GM10266 (cell line): ENCODE data around the gene CAV2.

Experiments
- DNase-seq: peaks from one replicate; pipeline ENCODE4 v3.0.0; 2012; ENCODE audit errors: extremely low spot score
- CTCF ChIP-seq: IDR thresholded peaks from 2 replicates; pipeline ENCODE4 v1.5.1; 2012; ENCODE audit warnings: mild to moderate bottlenecking, low read depth; ENCODE audit not compliant: control insufficient read depth, insufficient read depth; ENCODE audit errors: missing control alignments

Gene CAV2

GRCh38 chr7:116546054-116546453 lies 46.5 kb downstream of the CAV2 start:
- no peak for DNase-seq
- TF ChIP-seq CTCF = no peak

- TF ChIP-seq CTCF = no peak
- no peak for DNase-seq
Measured at GRCh38 chr7:116546916-116547315, 47.4 kb downstream of the CAV2 start.

DNA sequence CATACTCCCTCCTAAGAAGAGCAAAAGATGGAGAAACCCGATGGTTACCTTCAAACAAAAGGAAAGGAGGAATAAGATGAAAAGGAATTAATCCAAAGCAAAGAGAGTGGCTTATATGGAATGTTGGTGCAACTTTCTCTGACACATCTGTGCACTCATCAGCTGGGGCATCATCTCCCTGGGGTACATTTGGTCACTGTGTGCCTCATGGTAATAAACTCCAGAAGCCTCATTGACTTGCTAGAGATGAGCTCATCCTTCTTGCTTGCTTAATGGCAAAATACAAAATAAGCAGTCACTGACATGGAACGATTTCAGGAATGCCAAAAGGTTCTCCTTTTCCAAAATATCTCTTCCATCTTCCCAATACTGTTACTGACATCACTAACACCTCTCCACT lies 47.8 kb downstream of the CAV2 start:
- DNase-seq = no peak
- TF ChIP-seq CTCF = no peak

GRCh38 chr7:116548506-116548905 lies 49.0 kb downstream of the CAV2 start:
- no peak for TF ChIP-seq CTCF

GRCh38 chr7:116549370-116549769 lies 49.8 kb downstream of the CAV2 start:
- TF ChIP-seq CTCF = no peak
- no peak for DNase-seq

More at GRCh38 chr7:116548506-116548905, 49.0 kb downstream of the CAV2 start:
- peak; percentile 28 for DNase-seq

DNA sequence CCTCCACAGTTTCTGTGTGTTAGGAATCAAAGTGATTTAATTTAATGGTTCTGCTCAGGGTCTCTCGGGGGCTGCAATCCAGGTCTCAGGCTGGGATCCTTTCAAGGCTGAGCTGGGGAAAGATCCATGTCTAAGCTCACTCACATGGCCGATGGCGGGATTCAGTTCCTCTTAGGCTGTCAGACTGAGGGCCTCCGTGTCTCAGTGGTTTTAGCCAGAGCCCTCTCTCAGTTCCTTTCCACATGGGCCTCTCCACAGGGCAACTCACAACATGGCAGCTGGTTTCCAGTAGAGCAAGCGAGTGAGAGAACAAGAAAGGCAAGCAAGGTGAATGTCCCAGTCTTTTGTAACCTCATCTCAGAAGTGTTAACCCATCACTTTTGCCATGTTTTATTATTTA lies 52.2 kb downstream of the CAV2 start:
- TF ChIP-seq CTCF = no peak
- no peak for DNase-seq

DNA sequence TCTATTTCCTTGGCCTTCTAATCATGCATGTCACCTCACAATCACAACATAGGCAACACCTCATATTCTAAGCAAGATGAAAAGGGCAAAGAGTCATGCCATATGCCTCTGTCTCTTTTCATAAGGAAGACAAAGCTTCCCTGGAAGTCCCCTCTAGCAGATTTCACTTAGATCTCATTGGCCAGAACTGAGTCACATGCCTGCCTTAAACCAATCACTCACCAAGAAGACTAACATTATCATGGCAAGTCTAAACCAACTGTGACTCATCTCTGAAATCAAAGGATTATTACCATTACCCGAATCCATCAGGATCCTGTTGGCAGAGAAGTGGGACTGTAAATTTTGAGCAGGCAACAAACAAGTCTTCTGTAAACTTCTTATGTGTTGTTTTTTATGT lies 53.1 kb downstream of the CAV2 start:
- DNase-seq = no peak

More for the DNA sequence above, 53.1 kb downstream of the CAV2 start:
- no peak for TF ChIP-seq CTCF
